Panc1 (cell line): ENCODE results near the gene CNKSR3.

Experiments
- TCF7L2 ChIP-seq: IDR thresholded peaks from 2 replicates; pipeline ENCODE4 v1.6.1; 2011; ENCODE audit warnings: mild to moderate bottlenecking, low read depth, low read length, inconsistent platforms
- TF ChIP-seq, protein P1 (sequence below): fragments of 450-650 bp; IDR thresholded peaks from 2 replicates; pipeline ENCODE4 v1.5.1; 2017; ENCODE audit warnings: mild to moderate bottlenecking
- TF ChIP-seq, protein P2 (sequence below), 2 experiments: IDR thresholded peaks; 2 replicates each; pipeline ENCODE4 v1.6.1; 2011 to 2012; ENCODE audit warnings: low read depth in 2 of 2, control low read depth in 1 of 2, low read length in 1 of 2, mild to moderate bottlenecking in 1 of 2, moderate library complexity in 1 of 2; ENCODE audit not compliant: insufficient read depth in 1 of 2

DNA sequence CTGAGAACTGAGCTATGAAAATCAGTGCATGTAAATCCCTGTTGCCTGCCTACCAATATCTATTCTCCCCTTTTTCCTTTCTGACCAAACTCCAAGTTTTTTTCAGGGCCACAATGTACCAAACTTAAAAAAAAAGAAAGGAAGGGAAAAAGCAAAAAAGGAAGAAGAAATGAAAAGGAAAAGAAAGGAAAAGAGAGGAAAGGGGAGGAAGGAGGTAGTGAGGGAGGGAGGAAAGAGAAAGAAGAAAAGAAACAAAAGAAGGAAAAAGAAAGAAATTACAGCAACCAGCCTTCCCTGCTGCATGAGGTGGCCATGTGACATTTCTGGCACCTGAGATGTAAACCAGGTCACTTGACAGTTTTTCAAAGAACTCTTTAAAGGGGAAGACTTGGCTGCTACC lies 4.4 kb downstream of the CNKSR3 start:
- no peak for TF ChIP-seq TCF7L2
- TF ChIP-seq, protein P1, sequence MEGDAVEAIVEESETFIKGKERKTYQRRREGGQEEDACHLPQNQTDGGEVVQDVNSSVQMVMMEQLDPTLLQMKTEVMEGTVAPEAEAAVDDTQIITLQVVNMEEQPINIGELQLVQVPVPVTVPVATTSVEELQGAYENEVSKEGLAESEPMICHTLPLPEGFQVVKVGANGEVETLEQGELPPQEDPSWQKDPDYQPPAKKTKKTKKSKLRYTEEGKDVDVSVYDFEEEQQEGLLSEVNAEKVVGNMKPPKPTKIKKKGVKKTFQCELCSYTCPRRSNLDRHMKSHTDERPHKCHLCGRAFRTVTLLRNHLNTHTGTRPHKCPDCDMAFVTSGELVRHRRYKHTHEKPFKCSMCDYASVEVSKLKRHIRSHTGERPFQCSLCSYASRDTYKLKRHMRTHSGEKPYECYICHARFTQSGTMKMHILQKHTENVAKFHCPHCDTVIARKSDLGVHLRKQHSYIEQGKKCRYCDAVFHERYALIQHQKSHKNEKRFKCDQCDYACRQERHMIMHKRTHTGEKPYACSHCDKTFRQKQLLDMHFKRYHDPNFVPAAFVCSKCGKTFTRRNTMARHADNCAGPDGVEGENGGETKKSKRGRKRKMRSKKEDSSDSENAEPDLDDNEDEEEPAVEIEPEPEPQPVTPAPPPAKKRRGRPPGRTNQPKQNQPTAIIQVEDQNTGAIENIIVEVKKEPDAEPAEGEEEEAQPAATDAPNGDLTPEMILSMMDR, result no peak
- TF ChIP-seq, protein P2, sequence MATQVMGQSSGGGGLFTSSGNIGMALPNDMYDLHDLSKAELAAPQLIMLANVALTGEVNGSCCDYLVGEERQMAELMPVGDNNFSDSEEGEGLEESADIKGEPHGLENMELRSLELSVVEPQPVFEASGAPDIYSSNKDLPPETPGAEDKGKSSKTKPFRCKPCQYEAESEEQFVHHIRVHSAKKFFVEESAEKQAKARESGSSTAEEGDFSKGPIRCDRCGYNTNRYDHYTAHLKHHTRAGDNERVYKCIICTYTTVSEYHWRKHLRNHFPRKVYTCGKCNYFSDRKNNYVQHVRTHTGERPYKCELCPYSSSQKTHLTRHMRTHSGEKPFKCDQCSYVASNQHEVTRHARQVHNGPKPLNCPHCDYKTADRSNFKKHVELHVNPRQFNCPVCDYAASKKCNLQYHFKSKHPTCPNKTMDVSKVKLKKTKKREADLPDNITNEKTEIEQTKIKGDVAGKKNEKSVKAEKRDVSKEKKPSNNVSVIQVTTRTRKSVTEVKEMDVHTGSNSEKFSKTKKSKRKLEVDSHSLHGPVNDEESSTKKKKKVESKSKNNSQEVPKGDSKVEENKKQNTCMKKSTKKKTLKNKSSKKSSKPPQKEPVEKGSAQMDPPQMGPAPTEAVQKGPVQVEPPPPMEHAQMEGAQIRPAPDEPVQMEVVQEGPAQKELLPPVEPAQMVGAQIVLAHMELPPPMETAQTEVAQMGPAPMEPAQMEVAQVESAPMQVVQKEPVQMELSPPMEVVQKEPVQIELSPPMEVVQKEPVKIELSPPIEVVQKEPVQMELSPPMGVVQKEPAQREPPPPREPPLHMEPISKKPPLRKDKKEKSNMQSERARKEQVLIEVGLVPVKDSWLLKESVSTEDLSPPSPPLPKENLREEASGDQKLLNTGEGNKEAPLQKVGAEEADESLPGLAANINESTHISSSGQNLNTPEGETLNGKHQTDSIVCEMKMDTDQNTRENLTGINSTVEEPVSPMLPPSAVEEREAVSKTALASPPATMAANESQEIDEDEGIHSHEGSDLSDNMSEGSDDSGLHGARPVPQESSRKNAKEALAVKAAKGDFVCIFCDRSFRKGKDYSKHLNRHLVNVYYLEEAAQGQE (IDR thresholded peaks at IDR 0.05; ENCODE audit: insufficient read depth in 1 of 2, low read depth in 2 of 2, low read length in 1 of 2), result no peak
